Measurements from ENCODE around the gene SPRR2B.

- no peak for TF ChIP-seq SMC3 (conservative IDR thresholded peaks at IDR 0.05; ENCODE audit: poor library complexity)
- TF ChIP-seq CTCF (IDR thresholded peaks at IDR 0.05; ENCODE audit: poor library complexity, severe bottlenecking): no peak
- TF ChIP-seq REST (IDR thresholded peaks at IDR 0.05; ENCODE audit: borderline replicate concordance): no peak
- no peak for TF ChIP-seq MXI1 (conservative IDR thresholded peaks at IDR 0.05; ENCODE audit: poor library complexity, severe bottlenecking)
- TF ChIP-seq EP300 (conservative IDR thresholded peaks at IDR 0.05; ENCODE audit: poor library complexity, severe bottlenecking): no peak
- no peak for TF ChIP-seq TAF1 (IDR thresholded peaks at IDR 0.05; ENCODE audit: low read depth)
- TF ChIP-seq POLR2AphosphoS5 (IDR thresholded peaks at IDR 0.05): no peak
Observed at GRCh38 chr1:153049211-153049610, 22.2 kb downstream of the SPRR2B start.
